Prostate gland (tissue), 2 donors: Measurements from ENCODE around the gene LITAF.

Source experiments
- CTCF ChIP-seq, 4 experiments: fragments of 200-600 bp in 2 of 4; fragments of 450-650 bp in 2 of 4; sonication (generic) in 2 of 4; IDR thresholded peaks; 1 replicate in 3 of 4; 2 replicates in 1 of 4; pipeline ENCODE4 v1.5.1; 2016 to 2019; ENCODE audit warnings: antibody characterized with exemption in 4 of 4, mild to moderate bottlenecking in 2 of 4, moderate library complexity in 2 of 4
- POLR2A ChIP-seq: fragments of 450-650 bp; IDR thresholded peaks from one replicate; pipeline ENCODE4 v1.6.1; 2016; ENCODE audit warnings: antibody characterized with exemption, mild to moderate bottlenecking

GRCh38 chr16:11596572-11597226, 10.0 kb upstream of the LITAF start:
- TF ChIP-seq POLR2A (no peak), CTCF (IDR thresholded peaks at IDR 0.05) (no peak)
